MCF 10A (cell line): ENCODE measurements around the gene CAMK1D. TPM values are rescaled to one million over a fixed set of nuclear protein-coding genes. Genes with fewer than 3 reads are reported as not detected.
"Not testable (repeated sequence)": the region's sequence is repeated elsewhere in the genome, so short reads cannot be mapped to it uniquely, and the experiment has no call there.

Experiments
- BruUV-seq: library from RNA; stranded (reverse); fragments of 400-500 nt; replicated peaks from 2 replicates; lab custom pipeline; 2021; lab: Mats Ljungman, UMichigan
- CTCF ChIA-PET: fragments of 300-600 bp; sonication (Branson Sonifier 250); formaldehyde crosslinking; extraction: SDS; loops from one replicate; lab custom pipeline; 2021; ENCODE audit warnings: antibody characterized with exemption, inconsistent platforms; lab: Yijun Ruan, JAX
- POLR2A ChIA-PET: fragments of 300-600, 350-650 bp; sonication (Branson Sonifier 250); formaldehyde crosslinking; extraction: SDS; loops from one replicate; lab custom pipeline; 2020; ENCODE audit warnings: antibody characterized with exemption, inconsistent platforms; lab: Yijun Ruan, JAX
- DNase-seq: peaks from one replicate; pipeline ENCODE4 v3.0.0-alpha.2; 2018; ENCODE audit not compliant: unreplicated experiment
- H3K27ac Mint-ChIP-seq: one replicate; pipeline ENCODE4 v1.8.0; 2022; ENCODE audit warnings: mild to moderate bottlenecking, low read depth, mixed read lengths; ENCODE audit not compliant: unreplicated experiment
- H3K27me3 Mint-ChIP-seq: one replicate; pipeline ENCODE4 v1.8.0; 2022; ENCODE audit warnings: mixed read lengths; ENCODE audit not compliant: insufficient read depth, unreplicated experiment
- H3K36me3 Mint-ChIP-seq: one replicate; pipeline ENCODE4 v1.8.0; 2022; ENCODE audit warnings: mild to moderate bottlenecking, moderate library complexity, mixed read lengths; ENCODE audit not compliant: insufficient read depth, unreplicated experiment
- H3K4me1 Mint-ChIP-seq: one replicate; pipeline ENCODE4 v1.8.0; 2022; ENCODE audit warnings: mixed read lengths; ENCODE audit not compliant: insufficient read depth, unreplicated experiment
- H3K4me3 Mint-ChIP-seq: one replicate; pipeline ENCODE4 v1.8.0; 2022; ENCODE audit warnings: mild to moderate bottlenecking, moderate library complexity, mixed read lengths; ENCODE audit not compliant: unreplicated experiment
- H3K9me3 Mint-ChIP-seq: one replicate; pipeline ENCODE4 v1.8.0; 2022; ENCODE audit warnings: mixed read lengths; ENCODE audit not compliant: unreplicated experiment
- CTCF ChIP-seq: fragments of 200-600 bp; IDR thresholded peaks from one replicate; pipeline ENCODE4 v1.8.0; 2022; ENCODE audit warnings: antibody characterized with exemption, mild to moderate bottlenecking; ENCODE audit not compliant: unreplicated experiment
- intact Hi-C: fragments of 100-400 bp; cut with micrococcal nuclease; formaldehyde crosslinking; loops from 2 replicates; pipeline ENCODE4 v1.14.1; 2022
- total RNA-seq: library from RNA; stranded (reverse); gene quantifications from 2 replicates; pipeline ENCODE4 v1.2.3, GENCODE V29; 2022

CAMK1D gene
- total RNA-seq, 1 experiment from 2014 or later, result 1.7 TPM

GRCh38 chr10:12434277-12434676 is 84.9 kb downstream of the CAMK1D start:
- POLR2A ChIA-PET, result no interaction called here
- no peak for TF ChIP-seq CTCF
- DNase-seq, result no peak
- Mint-ChIP-seq H3K9me3 (no peaks in the 10 kb centered on the region), H3K4me3 (no peak overlapping the region), H3K36me3 (no peaks in the 10 kb centered on the region), H3K27me3 (peaks cover 59% of the 10 kb centered on the region), H3K27ac (no peak overlapping the region), H3K4me1 (no peaks in the 10 kb centered on the region)
- CTCF ChIA-PET, result no interaction called here
- intact Hi-C loops, result no loop called here
- no TSS peak for BruUV-seq

GRCh38 chr10:12434677-12435076 is 85.3 kb downstream of the CAMK1D start:
- intact Hi-C loops, CTCF ChIA-PET, H3K9me3 Mint-ChIP-seq, H3K36me3 Mint-ChIP-seq, DNase-seq, H3K4me3 Mint-ChIP-seq, H3K27ac Mint-ChIP-seq, BruUV-seq, H3K4me1 Mint-ChIP-seq, POLR2A ChIA-PET: not testable (repeated sequence)
- H3K27me3 Mint-ChIP-seq, result peaks cover 55% of the 10 kb centered on the region

- no TSS peak for BruUV-seq
- Mint-ChIP-seq H3K27me3 (peaks cover 48% of the 10 kb centered on the region), H3K4me3 (no peak overlapping the region), H3K4me1 (no peaks in the 10 kb centered on the region), H3K36me3 (no peaks in the 10 kb centered on the region), H3K27ac (no peak overlapping the region), H3K9me3 (no peaks in the 10 kb centered on the region)
- TF ChIP-seq CTCF, result no peak
- CTCF ChIA-PET, result interaction anchor here (0.5 kb wide), 1 partner anchor 222 kb away, joined by 3 read pairs; no protein-coding TSS in a partner anchor
- no peak for DNase-seq
- POLR2A ChIA-PET, result no interaction called here
- intact Hi-C loops, result no loop called here
These were observed 86.0 kb downstream of the CAMK1D start for GRCh38 chr10:12435348-12435747.

GRCh38 chr10:12438919-12439692 is 89.8 kb downstream of the CAMK1D start:
- no peak for TF ChIP-seq CTCF
- Mint-ChIP-seq H3K4me1 (no peaks in the 10 kb centered on the region), H3K4me3 (no peak overlapping the region), H3K9me3 (no peaks in the 10 kb centered on the region), H3K36me3 (no peaks in the 10 kb centered on the region), H3K27ac (no peak overlapping the region), H3K27me3 (peaks cover 22% of the 10 kb centered on the region)
- no TSS peak for BruUV-seq
- no peak for DNase-seq
- POLR2A ChIA-PET, result interaction anchor here (0.7 kb wide), 1 partner anchor 488 kb away, joined by 3 read pairs; no protein-coding TSS in a partner anchor
- CTCF ChIA-PET, result no interaction called here
- intact Hi-C loops, result no loop called here

GRCh38 chr10:12439767-12440166 is 90.4 kb downstream of the CAMK1D start:
- H3K27me3 Mint-ChIP-seq, result peaks cover 22% of the 10 kb centered on the region
- POLR2A ChIA-PET, result interaction anchor here (0.7 kb wide), 1 partner anchor 487 kb away, joined by 3 read pairs; no protein-coding TSS in a partner anchor
- CTCF ChIA-PET, intact Hi-C loops, H3K4me1 Mint-ChIP-seq, BruUV-seq, H3K4me3 Mint-ChIP-seq, H3K36me3 Mint-ChIP-seq, H3K9me3 Mint-ChIP-seq, DNase-seq, H3K27ac Mint-ChIP-seq: not testable (repeated sequence)
